Liver (tissue), 9 donors: Measurements from ENCODE around the gene MMEL1. TPM values are rescaled to one million over a fixed set of nuclear protein-coding genes. Genes with fewer than 3 reads are reported as not detected.

ENCODE experiments used
- DNase-seq: peaks from one replicate; pipeline ENCODE4 v3.0.0-alpha.2; 2017; ENCODE audit warnings: low spot score
- H3K27ac ChIP-seq, 2 donors: one replicate each; pipeline ENCODE4 v1.7.0; 2013; ENCODE audit warnings: inconsistent platforms in 2 of 2, low read length in 2 of 2, control low read depth in 1 of 2, low read depth in 1 of 2, mild to moderate bottlenecking in 1 of 2
- H3K27me3 ChIP-seq, 4 donors: one replicate each; pipeline versions ENCODE4 v1.6.1 to v1.7.0; 2013; ENCODE audit warnings: low read length in 3 of 4, inconsistent platforms in 1 of 4, mild to moderate bottlenecking in 1 of 4, moderate library complexity in 1 of 4; ENCODE audit not compliant: control insufficient read depth in 4 of 4, insufficient read depth in 4 of 4
- H3K36me3 ChIP-seq, 4 donors: one replicate each; pipeline versions ENCODE4 v1.6.1 to v1.7.0; 2013; ENCODE audit warnings: low read length in 3 of 4, mild to moderate bottlenecking in 3 of 4, low read depth in 1 of 4, moderate library complexity in 1 of 4; ENCODE audit not compliant: control insufficient read depth in 4 of 4, insufficient read depth in 3 of 4
- H3K4me1 ChIP-seq, 4 donors: one replicate each; pipeline versions ENCODE4 v1.6.1 to v1.7.0; 2013; ENCODE audit warnings: low read length in 3 of 4, mild to moderate bottlenecking in 3 of 4, moderate library complexity in 1 of 4; ENCODE audit not compliant: control insufficient read depth in 4 of 4, insufficient read depth in 4 of 4
- H3K4me3 ChIP-seq, 3 donors: one replicate each; pipeline versions ENCODE4 v1.6.1 to v1.7.0; 2013; ENCODE audit warnings: low read length in 3 of 3, control low read depth in 1 of 3, low read depth in 1 of 3, mild to moderate bottlenecking in 1 of 3
- H3K9ac ChIP-seq, 2 donors: one replicate each; pipeline ENCODE4 v1.7.0; 2013; ENCODE audit warnings: low read length in 2 of 2, mild to moderate bottlenecking in 2 of 2, moderate library complexity in 2 of 2, control low read depth in 1 of 2, low read depth in 1 of 2
- H3K9me3 ChIP-seq, 4 donors: one replicate each; pipeline versions ENCODE4 v1.6.1 to v1.7.0; 2013; ENCODE audit warnings: low read length in 3 of 4; ENCODE audit not compliant: control insufficient read depth in 4 of 4
- EGR1 ChIP-seq, 2 donors: IDR thresholded peaks; 2 replicates each; pipeline ENCODE4 v1.6.1; 2016 to 2018; ENCODE audit warnings: antibody characterized with exemption in 2 of 2, low read depth in 2 of 2
- FOXA1 ChIP-seq: IDR thresholded peaks from 2 replicates; pipeline ENCODE4 v1.6.1; 2016; ENCODE audit warnings: antibody characterized with exemption
- FOXA2 ChIP-seq: IDR thresholded peaks from 2 replicates; pipeline ENCODE4 v1.6.1; 2016; ENCODE audit warnings: antibody characterized with exemption
- GABPA ChIP-seq, 2 donors: IDR thresholded peaks in 1 of 2; conservative IDR thresholded peaks in 1 of 2; 2 replicates each; pipeline ENCODE4 v1.6.1; 2016; ENCODE audit warnings: antibody characterized with exemption in 2 of 2, mild to moderate bottlenecking in 1 of 2, moderate library complexity in 1 of 2
- HNF4A ChIP-seq, 2 donors: conservative IDR thresholded peaks; 2 replicates each; pipeline ENCODE4 v1.6.1; 2016; ENCODE audit warnings: antibody characterized with exemption in 2 of 2, mild to moderate bottlenecking in 2 of 2
- HNF4G ChIP-seq: IDR thresholded peaks from 2 replicates; pipeline ENCODE4 v1.6.1; 2016; ENCODE audit warnings: antibody characterized with exemption
- JUND ChIP-seq, 2 donors: IDR thresholded peaks; 2 replicates each; pipeline ENCODE4 v1.6.1; 2016; ENCODE audit warnings: antibody characterized with exemption in 2 of 2
- MAX ChIP-seq: IDR thresholded peaks from 2 replicates; pipeline ENCODE4 v1.6.1; 2016; ENCODE audit warnings: antibody characterized with exemption
- NR2F2 ChIP-seq: IDR thresholded peaks from 2 replicates; pipeline ENCODE4 v1.6.1; 2016; ENCODE audit warnings: antibody characterized with exemption
- RAD21 ChIP-seq, 2 donors: IDR thresholded peaks; 2 replicates each; pipeline ENCODE4 v1.6.1; 2016; ENCODE audit warnings: antibody characterized with exemption in 2 of 2, mild to moderate bottlenecking in 2 of 2
- RXRA ChIP-seq, 2 donors: IDR thresholded peaks; 2 replicates each; pipeline ENCODE4 v1.6.1; 2017 to 2018; ENCODE audit warnings: antibody characterized with exemption in 2 of 2, mild to moderate bottlenecking in 1 of 2
- TAF1 ChIP-seq: conservative IDR thresholded peaks from 2 replicates; pipeline ENCODE4 v1.6.1; 2016; ENCODE audit warnings: antibody characterized with exemption, mild to moderate bottlenecking
- YY1 ChIP-seq: IDR thresholded peaks from 2 replicates; pipeline ENCODE4 v1.6.1; 2016; ENCODE audit warnings: antibody characterized with exemption, mild to moderate bottlenecking
- WGBS: extraction: QIAGEN DNeasy Blood & Tissue Kit; methylation state at CpG from one replicate; pipeline ENCODE4 v1.1.7; 2013; 5-methylcytosine and 5-hydroxymethylcytosine counted together
- polyA plus RNA-seq, 2 donors: library from polyadenylated mRNA; stranded (reverse) in 1 of 2; unstranded in 1 of 2; fragments of 200-250 nt in 1 of 2; fragments of >200 nt in 1 of 2; fragmentation: Nextera tagmentation in 1 of 2; extraction: Ambion mirVana in 1 of 2; gene quantifications; one replicate each; pipeline versions ENCODE4 v1.2.1 to v1.2.3, GENCODE V29; 2013 to 2015
- total RNA-seq, 2 donors: library from RNA; depleted of rRNA; stranded (reverse); fragments of >200 nt; gene quantifications; one replicate each; pipeline ENCODE4 v1.2.3, GENCODE V29; 2014
- TF ChIP-seq, protein P1 (sequence below): fragments of 150-350 bp; IDR thresholded peaks from 2 replicates; pipeline ENCODE4 v1.5.1; 2017; ENCODE audit warnings: improper control_type of control experiment, low read depth, low read length; ENCODE audit not compliant: missing input control
- TF ChIP-seq, protein P2 (sequence below): IDR thresholded peaks from 2 replicates; pipeline ENCODE4 v1.6.1; 2016; ENCODE audit warnings: antibody characterized with exemption
- TF ChIP-seq, protein P3 (sequence below): IDR thresholded peaks from 2 replicates; pipeline ENCODE4 v1.6.1; 2016; ENCODE audit warnings: antibody characterized with exemption, mild to moderate bottlenecking
- donor health status: healthy.
- donor health status: healthy.
- donor health status: healthy.
- donor health status: healthy.
- donor health status: healthy.

MMEL1 gene
- total and polyA plus RNA-seq, 4 donors, result under 0.01 to 0.42 TPM; not detected in 2

DNA sequence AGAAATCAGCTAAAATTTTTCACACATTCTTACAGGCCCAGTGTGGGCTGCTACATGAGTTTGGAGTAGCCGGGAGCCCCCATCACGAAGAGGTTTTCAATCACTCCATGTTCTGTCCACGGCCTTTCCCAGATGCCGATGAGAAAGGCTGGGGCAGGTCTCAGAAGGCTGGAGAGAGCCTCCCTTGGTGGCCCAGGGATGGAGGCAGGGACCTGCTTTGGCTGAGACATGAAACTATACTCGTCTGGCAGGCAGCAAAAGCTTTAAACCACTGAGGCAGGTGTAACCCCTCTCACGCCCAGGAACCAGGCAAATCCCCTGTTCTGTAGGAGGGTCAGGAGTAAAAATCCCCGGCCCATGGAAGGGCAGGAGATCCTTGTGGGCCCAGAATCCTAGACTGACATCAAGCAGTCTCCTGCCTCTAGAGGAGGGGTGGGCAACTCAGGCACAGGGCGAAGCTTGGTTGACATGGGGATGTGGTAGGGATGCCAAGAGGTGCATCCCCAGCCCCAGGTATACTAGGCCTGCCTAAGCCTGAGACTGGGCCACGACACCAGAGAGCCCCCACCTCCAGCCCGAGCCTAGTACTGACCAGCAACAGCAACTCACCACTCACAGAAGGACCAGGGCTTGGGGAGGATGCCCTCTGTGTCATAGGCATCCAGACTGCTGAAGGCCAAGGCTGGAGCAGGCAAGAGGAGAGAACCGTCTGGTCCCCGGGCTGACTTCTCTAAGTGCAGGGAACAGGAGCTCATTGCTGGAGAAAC lies 9.1 kb downstream of the MMEL1 start:
- Histone ChIP-seq H3K9me3 (no peaks in the 10 kb centered on the region), H3K4me1 (no peaks in the 10 kb centered on the region), H3K36me3 (no peaks in the 10 kb centered on the region), H3K4me3 (no peak overlapping the region), H3K27ac (no peak overlapping the region), H3K9ac (no peak overlapping the region), H3K27me3 (peaks cover 0 to 7% (median 3%) of the 10 kb centered on the region in 4 donors)
- 90% methylated on average over 12 of the region's 12 CpGs for WGBS
- TF ChIP-seq GABPA (IDR thresholded peaks at IDR 0.05 in 1 of 2, conservative IDR thresholded peaks at IDR 0.05 in 1 of 2) (no peak), TAF1 (no peak), EGR1 (IDR thresholded peaks at IDR 0.05; ENCODE audit: low read depth in 2 of 2) (no peak), FOXA1 (no peak), NR2F2 (no peak), MAX (no peak), FOXA2 (no peak), JUND (IDR thresholded peaks at IDR 0.05) (no peak), HNF4A (conservative IDR thresholded peaks at IDR 0.05) (no peak), YY1 (no peak), HNF4G (no peak), RXRA (IDR thresholded peaks at IDR 0.05) (no peak), RAD21 (IDR thresholded peaks at IDR 0.05) (no peak)
- TF ChIP-seq, protein P1, sequence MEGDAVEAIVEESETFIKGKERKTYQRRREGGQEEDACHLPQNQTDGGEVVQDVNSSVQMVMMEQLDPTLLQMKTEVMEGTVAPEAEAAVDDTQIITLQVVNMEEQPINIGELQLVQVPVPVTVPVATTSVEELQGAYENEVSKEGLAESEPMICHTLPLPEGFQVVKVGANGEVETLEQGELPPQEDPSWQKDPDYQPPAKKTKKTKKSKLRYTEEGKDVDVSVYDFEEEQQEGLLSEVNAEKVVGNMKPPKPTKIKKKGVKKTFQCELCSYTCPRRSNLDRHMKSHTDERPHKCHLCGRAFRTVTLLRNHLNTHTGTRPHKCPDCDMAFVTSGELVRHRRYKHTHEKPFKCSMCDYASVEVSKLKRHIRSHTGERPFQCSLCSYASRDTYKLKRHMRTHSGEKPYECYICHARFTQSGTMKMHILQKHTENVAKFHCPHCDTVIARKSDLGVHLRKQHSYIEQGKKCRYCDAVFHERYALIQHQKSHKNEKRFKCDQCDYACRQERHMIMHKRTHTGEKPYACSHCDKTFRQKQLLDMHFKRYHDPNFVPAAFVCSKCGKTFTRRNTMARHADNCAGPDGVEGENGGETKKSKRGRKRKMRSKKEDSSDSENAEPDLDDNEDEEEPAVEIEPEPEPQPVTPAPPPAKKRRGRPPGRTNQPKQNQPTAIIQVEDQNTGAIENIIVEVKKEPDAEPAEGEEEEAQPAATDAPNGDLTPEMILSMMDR, result no peak
- TF ChIP-seq, protein P2, sequence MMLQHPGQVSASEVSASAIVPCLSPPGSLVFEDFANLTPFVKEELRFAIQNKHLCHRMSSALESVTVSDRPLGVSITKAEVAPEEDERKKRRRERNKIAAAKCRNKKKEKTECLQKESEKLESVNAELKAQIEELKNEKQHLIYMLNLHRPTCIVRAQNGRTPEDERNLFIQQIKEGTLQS, result no peak
- no peak for DNase-seq

- TF ChIP-seq, protein P3, sequence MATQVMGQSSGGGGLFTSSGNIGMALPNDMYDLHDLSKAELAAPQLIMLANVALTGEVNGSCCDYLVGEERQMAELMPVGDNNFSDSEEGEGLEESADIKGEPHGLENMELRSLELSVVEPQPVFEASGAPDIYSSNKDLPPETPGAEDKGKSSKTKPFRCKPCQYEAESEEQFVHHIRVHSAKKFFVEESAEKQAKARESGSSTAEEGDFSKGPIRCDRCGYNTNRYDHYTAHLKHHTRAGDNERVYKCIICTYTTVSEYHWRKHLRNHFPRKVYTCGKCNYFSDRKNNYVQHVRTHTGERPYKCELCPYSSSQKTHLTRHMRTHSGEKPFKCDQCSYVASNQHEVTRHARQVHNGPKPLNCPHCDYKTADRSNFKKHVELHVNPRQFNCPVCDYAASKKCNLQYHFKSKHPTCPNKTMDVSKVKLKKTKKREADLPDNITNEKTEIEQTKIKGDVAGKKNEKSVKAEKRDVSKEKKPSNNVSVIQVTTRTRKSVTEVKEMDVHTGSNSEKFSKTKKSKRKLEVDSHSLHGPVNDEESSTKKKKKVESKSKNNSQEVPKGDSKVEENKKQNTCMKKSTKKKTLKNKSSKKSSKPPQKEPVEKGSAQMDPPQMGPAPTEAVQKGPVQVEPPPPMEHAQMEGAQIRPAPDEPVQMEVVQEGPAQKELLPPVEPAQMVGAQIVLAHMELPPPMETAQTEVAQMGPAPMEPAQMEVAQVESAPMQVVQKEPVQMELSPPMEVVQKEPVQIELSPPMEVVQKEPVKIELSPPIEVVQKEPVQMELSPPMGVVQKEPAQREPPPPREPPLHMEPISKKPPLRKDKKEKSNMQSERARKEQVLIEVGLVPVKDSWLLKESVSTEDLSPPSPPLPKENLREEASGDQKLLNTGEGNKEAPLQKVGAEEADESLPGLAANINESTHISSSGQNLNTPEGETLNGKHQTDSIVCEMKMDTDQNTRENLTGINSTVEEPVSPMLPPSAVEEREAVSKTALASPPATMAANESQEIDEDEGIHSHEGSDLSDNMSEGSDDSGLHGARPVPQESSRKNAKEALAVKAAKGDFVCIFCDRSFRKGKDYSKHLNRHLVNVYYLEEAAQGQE, result no peak
- no peaks in the 10 kb centered on the region for H3K4me1 ChIP-seq
- peaks cover 0 to 2% (median 0%) of the 10 kb centered on the region in 4 donors for H3K36me3 ChIP-seq
- no peak overlapping the region for H3K4me3 ChIP-seq
- H3K9me3 ChIP-seq, result peaks cover 2 to 8% (median 6%) of the 10 kb centered on the region in 4 donors
- 12% methylated on average over 1 of the region's 1 CpG for WGBS
- DNase-seq, result no peak
- no peaks in the 10 kb centered on the region for H3K27me3 ChIP-seq
- H3K9ac ChIP-seq, result no peak overlapping the region
- H3K27ac ChIP-seq, result no peak overlapping the region
Observed at GRCh38 chr1:2617971-2618470, 14.8 kb downstream of the MMEL1 start.
